Measurements from ENCODE around the gene HBS1L. TPM values are rescaled to one million over a fixed set of nuclear protein-coding genes. Genes with fewer than 3 reads are reported as not detected.
A peak's percentile ranks its signal among the peaks of the same experiment; 100 is the strongest.

Gene HBS1L
- total and polyA plus RNA-seq, 5 donors from 2014 or later = 49.4 to 109 (median 64.5) TPM

DNA sequence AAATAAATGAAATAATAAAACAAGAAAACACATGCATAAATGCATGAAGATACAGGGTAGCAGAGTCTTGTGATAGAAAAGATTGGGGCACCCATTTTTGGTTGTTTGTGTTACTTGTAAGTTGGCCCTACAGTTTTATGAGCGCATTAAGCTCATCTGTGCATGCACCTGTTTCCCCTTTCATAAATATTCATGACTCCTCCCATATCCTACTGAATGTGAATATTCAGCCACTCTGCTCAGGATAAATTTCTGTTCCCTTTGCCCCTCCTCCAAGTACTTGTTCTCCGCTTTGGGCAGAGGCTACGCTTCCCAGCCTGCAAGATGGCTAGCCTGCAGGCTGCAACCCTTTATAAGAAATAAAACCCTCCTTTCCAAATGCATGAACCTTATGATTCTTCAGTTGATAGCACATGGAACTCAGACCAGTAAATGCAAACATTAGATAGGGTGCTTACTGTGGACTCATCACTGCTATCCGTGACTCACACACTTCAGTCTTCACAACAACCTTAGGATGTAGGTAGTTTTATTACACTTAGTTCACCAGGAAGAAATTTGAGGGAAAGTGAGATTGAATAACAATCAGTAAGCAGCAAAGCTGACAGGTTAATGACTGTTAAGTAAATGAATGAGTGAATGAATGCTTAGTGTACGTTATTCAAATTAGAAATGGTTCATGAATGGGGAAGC, 119.7 kb downstream of the HBS1L start:
- ATAC-seq (ENCODE audit: low read depth in 2 of 2) = no peak
- Mint-ChIP-seq H3K4me3 (no peak overlapping the region), H3K27me3 (no peaks in the 10 kb centered on the region), H3K36me3 (peaks cover 16% of the 10 kb centered on the region), H3K9me3 (no peaks in the 10 kb centered on the region), H3K4me1 (peaks cover 0 to 14% (median 5%) of the 10 kb centered on the region in 4 donors), H3K27ac (no peak overlapping the region)
- Histone ChIP-seq H3K27me3 (ENCODE audit: control insufficient read depth, insufficient read depth, low read length) (no peaks in the 10 kb centered on the region), H3K9me3 (ENCODE audit: control insufficient read depth in 2 of 2, low read length in 2 of 2) (no peaks in the 10 kb centered on the region), H3K27ac (ENCODE audit: insufficient read depth, low read length, poor library complexity, severe bottlenecking) (no peak overlapping the region), H3K36me3 (ENCODE audit: control insufficient read depth, insufficient read depth, low read length) (no peaks in the 10 kb centered on the region), H3K4me3 (ENCODE audit: low read depth, low read length) (no peak overlapping the region), H3K4me1 (ENCODE audit: control insufficient read depth, insufficient read depth, low read length, poor library complexity, severe bottlenecking) (peaks cover 5% of the 10 kb centered on the region)
- DNase-seq = no peak

DNA sequence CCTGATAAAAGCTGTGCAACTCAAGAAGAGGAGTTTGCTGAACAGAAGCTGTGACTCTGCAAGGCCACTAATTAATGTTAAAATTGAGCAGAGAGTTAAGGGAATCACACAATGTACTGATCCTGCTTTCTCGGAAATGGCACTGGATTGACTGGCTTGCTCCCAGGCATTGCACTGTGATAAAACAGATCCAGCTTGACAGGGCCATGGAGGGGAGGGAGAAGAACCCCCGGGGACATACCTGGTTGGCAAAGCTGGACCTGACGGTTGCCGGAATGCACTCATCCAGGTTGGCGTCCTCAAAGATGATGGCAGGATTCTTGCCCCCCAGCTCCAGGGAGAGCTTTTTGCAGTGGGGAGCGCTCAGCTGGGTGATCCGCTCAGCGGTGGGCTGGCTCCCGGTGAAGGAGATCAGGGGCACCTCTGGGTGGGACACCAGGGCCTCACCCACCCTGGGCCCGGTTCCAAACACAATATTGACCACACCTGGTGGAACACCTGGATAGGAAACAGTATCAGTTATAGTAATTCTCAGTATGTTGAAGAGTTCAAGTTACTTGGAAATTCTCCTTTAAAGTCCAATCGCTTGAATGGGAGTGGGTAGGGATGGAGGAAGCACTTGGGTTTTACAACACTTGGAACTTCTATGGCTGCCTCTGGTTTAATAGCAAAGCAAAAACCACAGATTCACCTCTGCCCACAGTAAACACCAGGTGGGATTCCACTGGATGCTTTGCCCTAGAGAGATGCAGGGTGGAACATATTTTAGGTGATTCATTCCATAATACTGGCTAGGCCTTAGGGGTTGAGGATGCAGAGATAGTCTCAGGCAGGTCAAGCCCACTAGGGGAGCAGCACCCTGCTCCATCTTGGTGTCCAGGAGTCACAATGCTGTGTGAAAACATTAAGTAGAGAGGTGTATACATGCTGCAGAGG, 121.8 kb downstream of the HBS1L start:
- Mint-ChIP-seq H3K4me3 (no peak overlapping the region), H3K27ac (no peak overlapping the region)

DNA sequence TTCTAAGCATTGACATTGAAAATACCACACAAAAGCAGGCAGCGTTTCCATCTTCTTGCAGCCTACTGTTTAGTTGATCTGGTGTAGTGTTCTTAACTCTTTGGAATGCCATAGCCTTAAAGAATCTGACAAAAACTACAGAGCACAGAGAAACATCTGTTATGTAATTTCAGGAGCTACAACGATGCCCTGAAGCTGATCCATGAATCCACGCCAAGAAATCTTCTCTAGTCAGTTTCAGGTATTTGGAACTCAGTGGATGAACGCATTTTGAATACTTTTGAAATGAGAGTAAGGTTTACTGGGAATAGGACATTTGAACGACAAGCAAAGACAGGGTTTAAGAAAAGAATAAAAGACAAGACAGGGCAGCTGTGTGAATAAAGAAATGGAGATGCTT, 122.5 kb downstream of the HBS1L start:
- Histone ChIP-seq H3K27ac (ENCODE audit: insufficient read depth, low read length, poor library complexity, severe bottlenecking) (no peak overlapping the region), H3K36me3 (ENCODE audit: control insufficient read depth, insufficient read depth, low read length) (no peaks in the 10 kb centered on the region), H3K4me3 (ENCODE audit: low read depth, low read length) (no peak overlapping the region), H3K27me3 (ENCODE audit: control insufficient read depth, insufficient read depth, low read length) (no peaks in the 10 kb centered on the region), H3K9me3 (ENCODE audit: control insufficient read depth in 2 of 2, low read length in 2 of 2) (no peaks in the 10 kb centered on the region), H3K4me1 (ENCODE audit: control insufficient read depth, insufficient read depth, low read length, poor library complexity, severe bottlenecking) (no peaks in the 10 kb centered on the region)
- Mint-ChIP-seq H3K36me3 (peaks cover 21% of the 10 kb centered on the region), H3K4me1 (peaks cover 0 to 7% (median 3%) of the 10 kb centered on the region in 4 donors), H3K4me3 (no peak overlapping the region), H3K27me3 (no peaks in the 10 kb centered on the region), H3K27ac (no peak overlapping the region), H3K9me3 (no peaks in the 10 kb centered on the region)
- DNase-seq (no peak), ATAC-seq (ENCODE audit: low read depth in 2 of 2) (no peak)

More for the DNA sequence above, 121.8 kb downstream of the HBS1L start:
- H3K4me1 Mint-ChIP-seq = peaks cover 0 to 3% (median 1%) of the 10 kb centered on the region in 4 donors
- Histone ChIP-seq H3K27me3 (ENCODE audit: control insufficient read depth, insufficient read depth, low read length) (no peaks in the 10 kb centered on the region), H3K36me3 (ENCODE audit: control insufficient read depth, insufficient read depth, low read length) (no peaks in the 10 kb centered on the region), H3K27ac (ENCODE audit: insufficient read depth, low read length, poor library complexity, severe bottlenecking) (no peak overlapping the region), H3K4me3 (ENCODE audit: low read depth, low read length) (no peak overlapping the region), H3K9me3 (ENCODE audit: control insufficient read depth in 2 of 2, low read length in 2 of 2) (no peaks in the 10 kb centered on the region), H3K4me1 (ENCODE audit: control insufficient read depth, insufficient read depth, low read length, poor library complexity, severe bottlenecking) (no peaks in the 10 kb centered on the region)
- H3K27me3 Mint-ChIP-seq = no peaks in the 10 kb centered on the region
- DNase-seq = no peak
- ATAC-seq (ENCODE audit: low read depth in 2 of 2) = no peak
- H3K9me3 Mint-ChIP-seq = no peaks in the 10 kb centered on the region
- peaks cover 21% of the 10 kb centered on the region for H3K36me3 Mint-ChIP-seq

DNA sequence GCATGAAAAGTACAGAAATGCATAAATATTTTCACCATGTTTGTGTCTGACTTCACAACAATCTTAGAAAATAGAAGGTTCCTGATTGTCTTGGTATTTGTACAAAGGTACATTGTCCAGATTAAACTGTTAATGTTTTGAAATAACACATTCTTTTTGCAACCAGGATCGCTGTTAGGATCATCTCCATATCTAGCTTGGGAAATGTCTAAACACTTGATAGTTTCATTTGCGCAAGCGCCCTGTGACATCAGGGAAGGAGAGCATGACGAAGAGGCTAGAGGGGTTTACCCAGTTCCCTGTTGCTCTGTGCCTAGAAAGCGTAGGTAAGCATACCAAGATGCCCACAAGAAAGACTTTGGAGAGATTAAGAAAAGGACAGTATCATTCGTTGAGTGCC, 124.2 kb downstream of the HBS1L start:
- Histone ChIP-seq H3K9me3 (ENCODE audit: control insufficient read depth in 2 of 2, low read length in 2 of 2) (no peaks in the 10 kb centered on the region), H3K27me3 (ENCODE audit: control insufficient read depth, insufficient read depth, low read length) (no peaks in the 10 kb centered on the region), H3K36me3 (ENCODE audit: control insufficient read depth, insufficient read depth, low read length) (no peaks in the 10 kb centered on the region), H3K4me3 (ENCODE audit: low read depth, low read length) (no peak overlapping the region), H3K27ac (ENCODE audit: insufficient read depth, low read length, poor library complexity, severe bottlenecking) (no peak overlapping the region), H3K4me1 (ENCODE audit: control insufficient read depth, insufficient read depth, low read length, poor library complexity, severe bottlenecking) (no peaks in the 10 kb centered on the region)
- peaks cover 0 to 7% (median 3%) of the 10 kb centered on the region in 4 donors for H3K4me1 Mint-ChIP-seq
- peaks cover 21% of the 10 kb centered on the region for H3K36me3 Mint-ChIP-seq
- DNase-seq (no peak), ATAC-seq (ENCODE audit: low read depth in 2 of 2) (no peak)
- H3K4me3 Mint-ChIP-seq = no peak overlapping the region
- peak overlapping the region in 1 of 3 donors; percentile 15 for H3K27ac Mint-ChIP-seq
- no peaks in the 10 kb centered on the region for H3K9me3 Mint-ChIP-seq
- H3K27me3 Mint-ChIP-seq = no peaks in the 10 kb centered on the region

DNA sequence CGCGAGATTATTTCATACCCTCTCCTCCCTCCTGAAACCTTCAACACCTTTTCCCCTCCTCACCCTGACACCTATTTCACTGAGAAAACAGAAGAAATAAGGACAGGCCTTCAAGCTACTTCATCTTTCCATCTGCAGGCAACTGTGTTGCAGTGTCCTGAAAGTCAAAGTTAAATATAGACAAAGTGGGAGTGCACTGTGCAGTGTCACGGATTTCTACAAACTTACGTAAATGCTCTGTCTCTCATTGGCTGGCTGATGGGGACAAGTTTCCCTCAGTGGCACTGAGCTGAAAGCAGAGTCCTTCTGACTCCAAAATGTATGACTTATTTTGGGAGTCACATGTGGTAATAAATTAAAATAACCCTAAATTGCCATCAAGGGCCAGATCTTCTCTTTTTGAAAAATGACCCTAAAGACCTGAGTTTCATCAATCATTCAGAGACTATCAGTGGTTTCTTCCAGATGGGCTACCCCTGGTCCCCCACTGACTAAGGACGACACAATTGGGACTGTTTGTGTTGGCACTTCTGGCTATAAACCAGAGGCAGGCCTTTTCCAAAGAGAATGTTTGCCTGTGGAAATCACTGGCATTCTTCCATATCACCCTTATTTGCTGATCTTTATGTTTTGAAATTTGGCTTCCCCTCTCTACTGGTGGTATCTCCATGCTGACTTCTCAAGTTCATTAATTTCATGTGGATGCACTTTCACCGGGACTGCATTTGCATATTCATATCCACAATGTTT, 126.3 kb downstream of the HBS1L start:
- Histone ChIP-seq H3K27ac (ENCODE audit: insufficient read depth, low read length, poor library complexity, severe bottlenecking) (no peak overlapping the region), H3K27me3 (ENCODE audit: control insufficient read depth, insufficient read depth, low read length) (no peaks in the 10 kb centered on the region), H3K36me3 (ENCODE audit: control insufficient read depth, insufficient read depth, low read length) (no peaks in the 10 kb centered on the region), H3K4me3 (ENCODE audit: low read depth, low read length) (no peak overlapping the region), H3K4me1 (ENCODE audit: control insufficient read depth, insufficient read depth, low read length, poor library complexity, severe bottlenecking) (no peaks in the 10 kb centered on the region), H3K9me3 (ENCODE audit: control insufficient read depth in 2 of 2, low read length in 2 of 2) (no peaks in the 10 kb centered on the region)
- H3K4me1 Mint-ChIP-seq = peaks cover 0 to 7% (median 3%) of the 10 kb centered on the region in 4 donors
- DNase-seq (no peak), ATAC-seq (ENCODE audit: low read depth in 2 of 2) (no peak)
- peak overlapping the region in 1 of 4 donors; percentile 44 for H3K4me3 Mint-ChIP-seq
- H3K27me3 Mint-ChIP-seq = no peaks in the 10 kb centered on the region
- H3K27ac Mint-ChIP-seq = peak overlapping the region in 1 of 3 donors; percentile 75
- H3K36me3 Mint-ChIP-seq = peaks cover 21% of the 10 kb centered on the region
- no peaks in the 10 kb centered on the region for H3K9me3 Mint-ChIP-seq

DNA sequence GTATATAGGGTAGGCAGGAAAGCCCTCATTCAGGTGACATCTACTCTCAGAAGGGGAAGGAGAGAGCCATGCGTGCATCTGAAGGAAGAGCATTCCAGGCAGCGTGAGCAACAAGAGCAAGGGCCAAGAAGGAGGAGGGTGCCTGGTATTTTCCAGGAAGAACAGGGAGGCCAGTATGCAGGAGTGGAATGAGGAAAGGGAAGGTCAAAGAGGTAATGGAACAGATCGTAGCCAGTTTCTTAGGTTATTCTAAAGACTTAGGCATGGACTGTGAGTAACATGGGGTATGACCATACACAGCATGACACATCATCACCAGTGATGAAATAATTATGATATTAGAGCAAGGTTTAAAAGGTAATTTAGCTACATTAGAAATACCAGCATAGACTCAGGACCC, 128.8 kb downstream of the HBS1L start:
- no peak for DNase-seq
- H3K9me3 Mint-ChIP-seq = no peaks in the 10 kb centered on the region
- H3K9me3 ChIP-seq (ENCODE audit: control insufficient read depth in 2 of 2, low read length in 2 of 2) = no peaks in the 10 kb centered on the region
- no peak overlapping the region for H3K4me3 Mint-ChIP-seq
- no peaks in the 10 kb centered on the region for H3K27me3 Mint-ChIP-seq
- no peak overlapping the region for H3K27ac ChIP-seq (ENCODE audit: insufficient read depth, low read length, poor library complexity, severe bottlenecking)
- no peak for ATAC-seq (ENCODE audit: low read depth in 2 of 2)
- no peaks in the 10 kb centered on the region for H3K4me1 ChIP-seq (ENCODE audit: control insufficient read depth, insufficient read depth, low read length, poor library complexity, severe bottlenecking)
- peaks cover 0 to 7% (median 3%) of the 10 kb centered on the region in 4 donors for H3K4me1 Mint-ChIP-seq
- peaks cover 12% of the 10 kb centered on the region for H3K36me3 Mint-ChIP-seq
- no peaks in the 10 kb centered on the region for H3K36me3 ChIP-seq (ENCODE audit: control insufficient read depth, insufficient read depth, low read length)
- no peak overlapping the region for H3K27ac Mint-ChIP-seq
- no peak overlapping the region for H3K4me3 ChIP-seq (ENCODE audit: low read depth, low read length)
- no peaks in the 10 kb centered on the region for H3K27me3 ChIP-seq (ENCODE audit: control insufficient read depth, insufficient read depth, low read length)

DNA sequence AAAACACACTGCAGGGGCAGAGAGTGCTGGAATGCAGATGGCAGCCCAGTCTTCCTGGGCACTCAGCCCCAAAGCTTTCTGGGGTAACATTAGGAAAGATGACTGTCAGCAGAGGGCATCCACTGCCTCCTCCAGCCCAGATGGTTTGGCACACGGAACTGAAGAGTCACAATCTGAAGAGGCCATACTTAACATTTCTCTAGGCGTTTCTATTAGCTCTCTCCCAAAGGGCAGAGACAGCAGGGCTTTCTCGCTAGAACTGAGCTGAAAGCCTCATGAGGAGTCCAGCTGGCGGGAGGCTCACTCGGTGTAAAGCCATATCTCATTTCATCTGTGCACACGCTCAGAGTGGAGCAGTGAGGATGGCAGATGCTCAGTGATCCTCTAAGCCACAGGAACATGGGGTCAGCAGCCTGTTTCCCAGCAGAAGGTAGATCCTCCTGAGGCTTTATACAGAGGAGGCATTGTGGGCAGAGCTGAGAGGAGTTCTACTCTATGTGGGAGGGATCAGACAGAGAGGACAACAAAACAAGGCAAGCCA, 132.8 kb downstream of the HBS1L start:
- no peak overlapping the region for H3K27ac ChIP-seq (ENCODE audit: insufficient read depth, low read length, poor library complexity, severe bottlenecking)
- no peaks in the 10 kb centered on the region for H3K4me1 ChIP-seq (ENCODE audit: control insufficient read depth, insufficient read depth, low read length, poor library complexity, severe bottlenecking)
- Mint-ChIP-seq H3K27ac (peak overlapping the region in 1 of 3 donors; percentile 80), H3K4me3 (no peak overlapping the region), H3K9me3 (no peaks in the 10 kb centered on the region), H3K36me3 (peaks cover 9% of the 10 kb centered on the region), H3K27me3 (no peaks in the 10 kb centered on the region), H3K4me1 (no peaks in the 10 kb centered on the region)
- DNase-seq (no peak), ATAC-seq (ENCODE audit: low read depth in 2 of 2) (no peak)
- no peak overlapping the region for H3K4me3 ChIP-seq (ENCODE audit: low read depth, low read length)
- H3K36me3 ChIP-seq (ENCODE audit: control insufficient read depth, insufficient read depth, low read length) = no peaks in the 10 kb centered on the region
- H3K27me3 ChIP-seq (ENCODE audit: control insufficient read depth, insufficient read depth, low read length) = no peaks in the 10 kb centered on the region
- H3K9me3 ChIP-seq (ENCODE audit: control insufficient read depth in 2 of 2, low read length in 2 of 2) = no peaks in the 10 kb centered on the region
